GM18861 (cell line): ENCODE results near the gene NOP9.
"Not testable (repeated sequence)": the region's sequence is repeated elsewhere in the genome, so short reads cannot be mapped to it uniquely, and the experiment has no call there.

Experiments
- ATAC-seq: cut with Tn5 transposase; IDR thresholded peaks from one replicate; pipeline ENCODE4 v1.9.1; 2021; ENCODE audit not compliant: unreplicated experiment

NOP9 gene

GRCh38 chr14:24343795-24344660 lies 44.4 kb downstream of the NOP9 start:
- no peak for ATAC-seq

- ATAC-seq, result no peak
Observed at GRCh38 chr14:24347134-24347533, 47.5 kb downstream of the NOP9 start.

GRCh38 chr14:24348186-24348585 lies 48.5 kb downstream of the NOP9 start:
- ATAC-seq, result no peak

- no peak for ATAC-seq
Observed at GRCh38 chr14:24349742-24350141, 50.1 kb downstream of the NOP9 start.

- ATAC-seq, result no peak
Observed at GRCh38 chr14:24351517-24351916, 51.9 kb downstream of the NOP9 start.

GRCh38 chr14:24353559-24354481 lies 54.2 kb downstream of the NOP9 start:
- no peak for ATAC-seq

- not testable (repeated sequence) for ATAC-seq
Observed at GRCh38 chr14:24354482-24354825, 54.8 kb downstream of the NOP9 start.

- no peak for ATAC-seq
Observed at GRCh38 chr14:24355009-24355408, 55.4 kb downstream of the NOP9 start.

GRCh38 chr14:24356208-24356607 lies 56.6 kb downstream of the NOP9 start:
- no peak for ATAC-seq
